Gastrocnemius medialis (tissue), 4 donors: Measurements from ENCODE around the gene EN1. TPM values are rescaled to one million over a fixed set of nuclear protein-coding genes. Genes with fewer than 3 reads are reported as not detected.
A peak's percentile ranks its signal among the peaks of the same experiment; 100 is the strongest.

ENCODE experiments used
- ATAC-seq, 2 donors: fragments of 150-250 bp; one replicate each; pipeline ENCODE4 v1.9.1; 2016
- DNase-seq, 2 donors: peaks; one replicate each; pipeline ENCODE4 v3.0.0-alpha.2; 2019
- H3K27ac ChIP-seq, 4 donors: fragments of 200-600 bp; sonication (generic); 1 replicate in 1 of 4; 2 replicates in 3 of 4; pipeline ENCODE4 v1.5.1; 2016 to 2018; ENCODE audit warnings: mild to moderate bottlenecking in 2 of 4, moderate library complexity in 1 of 4
- H3K27me3 ChIP-seq, 3 donors: fragments of 200-600 bp; sonication (generic) in 2 of 3; 1 replicate in 1 of 3; 2 replicates in 2 of 3; pipeline versions ENCODE4 v1.5.1 to v1.6.0; 2016 to 2019; ENCODE audit warnings: mild to moderate bottlenecking in 1 of 3, moderate library complexity in 1 of 3
- H3K36me3 ChIP-seq, 2 donors: fragments of 200-600 bp; sonication (generic) in 1 of 2; one replicate each; pipeline ENCODE4 v1.5.1; 2017 to 2018
- H3K4me1 ChIP-seq, 2 donors: fragments of 200-600 bp; sonication (generic) in 1 of 2; one replicate each; pipeline ENCODE4 v1.5.1; 2016 to 2017; ENCODE audit warnings: mild to moderate bottlenecking in 2 of 2
- H3K4me3 ChIP-seq, 4 donors: fragments of 200-600 bp; sonication (generic) in 3 of 4; 1 replicate in 1 of 4; 2 replicates in 3 of 4; pipeline ENCODE4 v1.5.1; 2016 to 2019; ENCODE audit warnings: mild to moderate bottlenecking in 2 of 4
- H3K9me3 ChIP-seq, 3 donors: fragments of 200-600 bp; sonication (generic) in 2 of 3; 1 replicate in 1 of 3; 2 replicates in 2 of 3; pipeline ENCODE4 v1.5.1; 2016 to 2019
- CTCF ChIP-seq, 5 experiments: fragments of 450-650 bp in 3 of 5; fragments of 200-600 bp in 2 of 5; sonication (generic) in 2 of 5; IDR thresholded peaks in 4 of 5; conservative IDR thresholded peaks in 1 of 5; 1 replicate in 4 of 5; 2 replicates in 1 of 5; pipeline ENCODE4 v1.5.1; 2016 to 2019; ENCODE audit warnings: antibody characterized with exemption in 5 of 5, mild to moderate bottlenecking in 3 of 5, moderate library complexity in 3 of 5
- POLR2A ChIP-seq, 2 donors: fragments of 450-650 bp; IDR thresholded peaks; one replicate each; pipeline ENCODE4 v1.6.1; 2017; ENCODE audit warnings: antibody characterized with exemption in 2 of 2, mild to moderate bottlenecking in 2 of 2, moderate library complexity in 2 of 2
- in situ Hi-C, 4 donors: fragments of 200-750 bp; cut with MboI; loops; one replicate each; pipeline versions ENCODE4 v1.15.0 to v1.8.0; 2017; ENCODE audit warnings: low sequenced_read_pairs in 4 of 4
- intact Hi-C: fragments of 100-400 bp; cut with DNase I; formaldehyde crosslinking; loops from one replicate; pipeline ENCODE4 v1.15.1; 2023; ENCODE audit warnings: low total_unique reads
- total RNA-seq, 4 donors: library from RNA; depleted of rRNA; stranded (reverse); fragments of >200 nt; gene quantifications; one replicate each; pipeline versions ENCODE4 v1.1.0 to v1.2.3, GENCODE V29; 2016

Gene EN1
- total RNA-seq, 4 donors from 2014 or later = 3.9 to 11.0 (median 6.7) TPM

GRCh38 chr2:118852605-118853128 is 5.2 kb upstream of the EN1 start:
- TF ChIP-seq POLR2A (IDR thresholded peaks at IDR 0.05) = no peak
- no peak for TF ChIP-seq CTCF (IDR thresholded peaks at IDR 0.05 in 4 of 5, conservative IDR thresholded peaks at IDR 0.05 in 1 of 5)
- peak overlapping the region; percentile 64 to 87 (median 73) for H3K4me3 ChIP-seq
- no peaks in the 10 kb centered on the region for H3K36me3 ChIP-seq
- peak overlapping the region; percentile 92 to 97 (median 96) for H3K27ac ChIP-seq
- no peaks in the 10 kb centered on the region for H3K9me3 ChIP-seq
- DNase-seq = no peak
- H3K4me1 ChIP-seq = peaks cover 0 to 10% of the 10 kb centered on the region in 2 donors
- in situ Hi-C loops (loop anchor here in 3 of 4 donors (5.0 to 25.0 kb wide), 5 partner anchors 88 to 815 kb away; no protein-coding TSS in a partner anchor), intact Hi-C loops (loop anchor here (10.0 kb wide), 1 partner anchor 1038 kb away; the partner anchor contains the start of gene DDX18)
- peaks cover 0 to 14% (median 7%) of the 10 kb centered on the region in 3 donors for H3K27me3 ChIP-seq
- peak in 1 of 2 donors; percentile 9 for ATAC-seq

- Histone ChIP-seq H3K9me3 (no peaks in the 10 kb centered on the region), H3K36me3 (no peaks in the 10 kb centered on the region), H3K4me3 (peak overlapping the region; percentile 64 to 87 (median 73)), H3K27ac (peak overlapping the region; percentile 92 to 97 (median 96)), H3K4me1 (peaks cover 0 to 10% of the 10 kb centered on the region in 2 donors), H3K27me3 (peaks cover 0 to 14% (median 7%) of the 10 kb centered on the region in 3 donors)
- in situ Hi-C loops = loop anchor here in 3 of 4 donors (5.0 to 25.0 kb wide), 5 partner anchors 87 to 814 kb away; no protein-coding TSS in a partner anchor
- TF ChIP-seq CTCF (IDR thresholded peaks at IDR 0.05 in 4 of 5, conservative IDR thresholded peaks at IDR 0.05 in 1 of 5) (no peak), POLR2A (IDR thresholded peaks at IDR 0.05) (peak; percentile 31 to 42)
- ATAC-seq (no peak), DNase-seq (peak; percentile 65 to 84)
- intact Hi-C loops = loop anchor here (2.0 to 10.0 kb wide), 2 partner anchors 539 to 1037 kb away; partner anchors contain the start of gene DDX18
These were observed 4.2 kb upstream of the EN1 start for GRCh38 chr2:118851650-118852049.

GRCh38 chr2:118850901-118851415 is 3.5 kb upstream of the EN1 start:
- H3K4me3 ChIP-seq = peak overlapping the region; percentile 56 to 93 (median 80)
- H3K9me3 ChIP-seq = no peaks in the 10 kb centered on the region
- H3K27ac ChIP-seq = peak overlapping the region; percentile 92 to 97 (median 96)
- intact Hi-C loops (loop anchor here (2.0 to 10.0 kb wide), 2 partner anchors 538 to 1036 kb away; partner anchors contain the start of gene DDX18), in situ Hi-C loops (loop anchor here in 3 of 4 donors (5.0 to 25.0 kb wide), 5 partner anchors 86 to 814 kb away; no protein-coding TSS in a partner anchor)
- no peak for DNase-seq
- H3K36me3 ChIP-seq = no peaks in the 10 kb centered on the region
- no peak for ATAC-seq
- peaks cover 0 to 10% of the 10 kb centered on the region in 2 donors for H3K4me1 ChIP-seq
- TF ChIP-seq CTCF (IDR thresholded peaks at IDR 0.05 in 4 of 5, conservative IDR thresholded peaks at IDR 0.05 in 1 of 5) (no peak), POLR2A (IDR thresholded peaks at IDR 0.05) (no peak)
- H3K27me3 ChIP-seq = peaks cover 0 to 11% (median 7%) of the 10 kb centered on the region in 3 donors

GRCh38 chr2:118850168-118850900 is 2.9 kb upstream of the EN1 start:
- intact Hi-C loops = loop anchor here (2.0 to 10.0 kb wide), 2 partner anchors 538 to 1036 kb away; partner anchors contain the start of gene DDX18
- DNase-seq (no peak), ATAC-seq (no peak)
- Histone ChIP-seq H3K4me1 (peaks cover 0 to 10% of the 10 kb centered on the region in 2 donors), H3K4me3 (peak overlapping the region; percentile 56 to 93 (median 80)), H3K27ac (peak overlapping the region; percentile 92 to 97 (median 96)), H3K27me3 (peaks cover 0 to 9% (median 7%) of the 10 kb centered on the region in 3 donors), H3K9me3 (no peaks in the 10 kb centered on the region), H3K36me3 (no peaks in the 10 kb centered on the region)
- TF ChIP-seq POLR2A (IDR thresholded peaks at IDR 0.05) = no peak
- TF ChIP-seq CTCF (IDR thresholded peaks at IDR 0.05 in 4 of 5, conservative IDR thresholded peaks at IDR 0.05 in 1 of 5) = no peak
- in situ Hi-C loops = loop anchor here in 3 of 4 donors (5.0 to 25.0 kb wide), 5 partner anchors 86 to 813 kb away; no protein-coding TSS in a partner anchor
